Lower leg skin (tissue), 3 donors: ENCODE results near the gene IGSF9.

Experiments used
- CTCF ChIP-seq, 3 donors: fragments of 450-650 bp; IDR thresholded peaks; one replicate each; pipeline ENCODE4 v1.5.1; 2016; ENCODE audit warnings: antibody characterized with exemption in 3 of 3, mild to moderate bottlenecking in 3 of 3, moderate library complexity in 2 of 3
- POLR2A ChIP-seq, 2 donors: fragments of 450-650 bp; IDR thresholded peaks; one replicate each; pipeline ENCODE4 v1.6.1; 2016 to 2017; ENCODE audit warnings: antibody characterized with exemption in 2 of 2, mild to moderate bottlenecking in 1 of 2, moderate library complexity in 1 of 2

GRCh38 chr1:159980076-159980475 lies 34.7 kb upstream of the IGSF9 start:
- TF ChIP-seq CTCF (IDR thresholded peaks at IDR 0.05) = no peak
- no peak for TF ChIP-seq POLR2A (IDR thresholded peaks at IDR 0.05)
